ENCODE measurements around the gene VGLL4. TPM values are rescaled to one million over a fixed set of nuclear protein-coding genes. Genes with fewer than 3 reads are reported as not detected.

The VGLL4 gene
- total and polyA plus RNA-seq, 2 of the 4 experiments (the other 2 are of a cell fraction): 26.2 to 35.4 TPM

GRCh38 chr3:11544412-11545181, 99.1 kb downstream of the VGLL4 start:
- Histone ChIP-seq H3K9me3 (ENCODE audit: control insufficient read depth, insufficient read depth, low read length) (no peaks in the 10 kb centered on the region), H3K9ac (ENCODE audit: low read depth, low read length) (no peak overlapping the region), H2BK15ac (ENCODE audit: low read depth, low read length) (no peak overlapping the region), H3K4ac (ENCODE audit: low read depth, low read length) (peak overlapping the region; percentile 35; the same call in 1 of the 2 replicates), H4K91ac (ENCODE audit: insufficient read depth, low read depth, low read length) (no peak overlapping the region), H2BK120ac (ENCODE audit: low read depth, low read length) (no peak overlapping the region; the same call in 1 of the 2 replicates), H3K4me3 (ENCODE audit: insufficient read depth, low read depth, low read length) (no peak overlapping the region), H2BK5ac (ENCODE audit: low read depth, low read length, poor library complexity, severe bottlenecking) (no peak overlapping the region), H3K4me2 (ENCODE audit: low read depth, low read length) (no peak overlapping the region), H3K9me1 (ENCODE audit: insufficient read depth, low read length) (peaks cover 8% of the 10 kb centered on the region), H4K8ac (ENCODE audit: low read depth in 2 of 2, low read length in 2 of 2) (no peak overlapping the region; a peak in 1 of 4 replicates), H2AK5ac (ENCODE audit: low read depth, low read length) (0 out of 2 replicates have a peak overlapping the region, but pooled peaks have one; percentile 3), H3K56ac (ENCODE audit: extremely low read depth, insufficient read depth, low read length) (no peak overlapping the region), H2AK9ac (replicated peaks; ENCODE audit: low read depth, low read length, poor library complexity) (peak overlapping the region; percentile 26), H3K14ac (replicated peaks; ENCODE audit: low read depth, low read length) (no peak overlapping the region), H4K5ac (ENCODE audit: low read depth, low read length) (no peak overlapping the region), H3K36me3 (ENCODE audit: control insufficient read depth, insufficient read depth, low read length) (no peaks in the 10 kb centered on the region), H3K4me1 (ENCODE audit: control insufficient read depth, insufficient read depth, low read length) (peaks cover 11% of the 10 kb centered on the region), H3K18ac (ENCODE audit: low read depth, low read length) (no peak overlapping the region), H2BK20ac (ENCODE audit: low read depth, low read length) (no peak overlapping the region), H3K27me3 (ENCODE audit: control insufficient read depth, insufficient read depth, low read length) (no peaks in the 10 kb centered on the region), H3K23ac (ENCODE audit: low read depth, low read length) (no peak overlapping the region), H3K27ac (ENCODE audit: insufficient read depth, low read length) (no peak overlapping the region), H4K20me1 (ENCODE audit: insufficient read depth, low read length) (no peaks in the 10 kb centered on the region; the same call in 1 of the 2 replicates), H3K79me1 (ENCODE audit: low read depth in 1 of 2, low read length in 2 of 2) (peaks cover 7 to 30% of the 10 kb centered on the region in 2 experiments; a peak in 3 of 4 replicates), H2AFZ (replicated peaks; ENCODE audit: low read length, poor library complexity) (no peak overlapping the region)
- in situ Hi-C loops (cut with MboI; ENCODE audit: low sequenced_read_pairs): no loop called here
- no TSS peak for BruUV-seq (replicated peaks)
- POLR2A ChIA-PET (ENCODE audit: unreplicated experiment): no interaction called here
- TF ChIP-seq FOS (IDR thresholded peaks at IDR 0.05; ENCODE audit: low read depth, low read length): no peak
- no peak for TF ChIP-seq MAFK (IDR thresholded peaks at IDR 0.05; ENCODE audit: low read depth, low read length)
- no peak for TF ChIP-seq POLR2A (IDR thresholded peaks at IDR 0.05; ENCODE audit: low read depth, low read length)
- no peak for TF ChIP-seq SMC3 (IDR thresholded peaks at IDR 0.05; ENCODE audit: low read depth, low read length)
- no peak for TF ChIP-seq RAD21 (IDR thresholded peaks at IDR 0.05; ENCODE audit: low read length)
- TF ChIP-seq, protein P1, sequence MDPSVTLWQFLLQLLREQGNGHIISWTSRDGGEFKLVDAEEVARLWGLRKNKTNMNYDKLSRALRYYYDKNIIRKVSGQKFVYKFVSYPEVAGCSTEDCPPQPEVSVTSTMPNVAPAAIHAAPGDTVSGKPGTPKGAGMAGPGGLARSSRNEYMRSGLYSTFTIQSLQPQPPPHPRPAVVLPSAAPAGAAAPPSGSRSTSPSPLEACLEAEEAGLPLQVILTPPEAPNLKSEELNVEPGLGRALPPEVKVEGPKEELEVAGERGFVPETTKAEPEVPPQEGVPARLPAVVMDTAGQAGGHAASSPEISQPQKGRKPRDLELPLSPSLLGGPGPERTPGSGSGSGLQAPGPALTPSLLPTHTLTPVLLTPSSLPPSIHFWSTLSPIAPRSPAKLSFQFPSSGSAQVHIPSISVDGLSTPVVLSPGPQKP (IDR thresholded peaks at IDR 0.05; ENCODE audit: borderline replicate concordance, low read depth, low read length): no peak
- no peak for TF ChIP-seq CHD1 (IDR thresholded peaks at IDR 0.05; ENCODE audit: low read depth, low read length)
- TF ChIP-seq, protein P2, sequence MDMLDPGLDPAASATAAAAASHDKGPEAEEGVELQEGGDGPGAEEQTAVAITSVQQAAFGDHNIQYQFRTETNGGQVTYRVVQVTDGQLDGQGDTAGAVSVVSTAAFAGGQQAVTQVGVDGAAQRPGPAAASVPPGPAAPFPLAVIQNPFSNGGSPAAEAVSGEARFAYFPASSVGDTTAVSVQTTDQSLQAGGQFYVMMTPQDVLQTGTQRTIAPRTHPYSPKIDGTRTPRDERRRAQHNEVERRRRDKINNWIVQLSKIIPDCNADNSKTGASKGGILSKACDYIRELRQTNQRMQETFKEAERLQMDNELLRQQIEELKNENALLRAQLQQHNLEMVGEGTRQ (IDR thresholded peaks at IDR 0.05; ENCODE audit: low read depth, low read length): no peak
- TF ChIP-seq MAZ (IDR thresholded peaks at IDR 0.05; ENCODE audit: borderline replicate concordance, low read depth, low read length): no peak
- TF ChIP-seq, protein P3, sequence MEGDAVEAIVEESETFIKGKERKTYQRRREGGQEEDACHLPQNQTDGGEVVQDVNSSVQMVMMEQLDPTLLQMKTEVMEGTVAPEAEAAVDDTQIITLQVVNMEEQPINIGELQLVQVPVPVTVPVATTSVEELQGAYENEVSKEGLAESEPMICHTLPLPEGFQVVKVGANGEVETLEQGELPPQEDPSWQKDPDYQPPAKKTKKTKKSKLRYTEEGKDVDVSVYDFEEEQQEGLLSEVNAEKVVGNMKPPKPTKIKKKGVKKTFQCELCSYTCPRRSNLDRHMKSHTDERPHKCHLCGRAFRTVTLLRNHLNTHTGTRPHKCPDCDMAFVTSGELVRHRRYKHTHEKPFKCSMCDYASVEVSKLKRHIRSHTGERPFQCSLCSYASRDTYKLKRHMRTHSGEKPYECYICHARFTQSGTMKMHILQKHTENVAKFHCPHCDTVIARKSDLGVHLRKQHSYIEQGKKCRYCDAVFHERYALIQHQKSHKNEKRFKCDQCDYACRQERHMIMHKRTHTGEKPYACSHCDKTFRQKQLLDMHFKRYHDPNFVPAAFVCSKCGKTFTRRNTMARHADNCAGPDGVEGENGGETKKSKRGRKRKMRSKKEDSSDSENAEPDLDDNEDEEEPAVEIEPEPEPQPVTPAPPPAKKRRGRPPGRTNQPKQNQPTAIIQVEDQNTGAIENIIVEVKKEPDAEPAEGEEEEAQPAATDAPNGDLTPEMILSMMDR (conservative IDR thresholded peaks at IDR 0.05; ENCODE audit: low read depth, low read length): no peak
- TF ChIP-seq NFE2L2 (IDR thresholded peaks at IDR 0.05; ENCODE audit: low read depth, low read length): no peak
- no peak for TF ChIP-seq BHLHE40 (IDR thresholded peaks at IDR 0.05; ENCODE audit: low read depth, low read length)
- no peak for TF ChIP-seq RCOR1 (IDR thresholded peaks at IDR 0.05; ENCODE audit: insufficient replicate concordance, low read length)
- no peak for TF ChIP-seq CEBPB (IDR thresholded peaks at IDR 0.05; ENCODE audit: low read depth, low read length)
- TF ChIP-seq RFX5 (IDR thresholded peaks at IDR 0.05; ENCODE audit: low read depth, low read length): no peak
- CTCF ChIA-PET: no interaction called here
- DNase-seq (peak; percentile 18), ATAC-seq (ENCODE audit: low read depth) (peak; percentile 6; the same call in 1 of the 2 replicates)
- 73% methylated on average over 6 of the region's 17 CpGs; no CpG with 5 or more reads in 1 of the 2 experiments for WGBS, 2 experiments (ENCODE audit: extremely low coverage in 2 of 2, insufficient read length in 1 of 2)
- dilution Hi-C loops (cut with HindIII; ENCODE audit: low sequenced_read_pairs, unreplicated experiment): no loop called here
- intact Hi-C loops (cut with micrococcal nuclease): loop anchor here (5.0 kb wide), 1 partner anchor 162 kb away; no protein-coding TSS in a partner anchor

Data from IMR-90 (cell line).